Measurements from ENCODE around the gene TSPOAP1.

The TSPOAP1 gene

GRCh38 chr17:58271216-58271931, 57.2 kb downstream of the TSPOAP1 start:
- TF ChIP-seq ZFX (IDR thresholded peaks at IDR 0.05), result no peak
- TF ChIP-seq, protein P1, sequence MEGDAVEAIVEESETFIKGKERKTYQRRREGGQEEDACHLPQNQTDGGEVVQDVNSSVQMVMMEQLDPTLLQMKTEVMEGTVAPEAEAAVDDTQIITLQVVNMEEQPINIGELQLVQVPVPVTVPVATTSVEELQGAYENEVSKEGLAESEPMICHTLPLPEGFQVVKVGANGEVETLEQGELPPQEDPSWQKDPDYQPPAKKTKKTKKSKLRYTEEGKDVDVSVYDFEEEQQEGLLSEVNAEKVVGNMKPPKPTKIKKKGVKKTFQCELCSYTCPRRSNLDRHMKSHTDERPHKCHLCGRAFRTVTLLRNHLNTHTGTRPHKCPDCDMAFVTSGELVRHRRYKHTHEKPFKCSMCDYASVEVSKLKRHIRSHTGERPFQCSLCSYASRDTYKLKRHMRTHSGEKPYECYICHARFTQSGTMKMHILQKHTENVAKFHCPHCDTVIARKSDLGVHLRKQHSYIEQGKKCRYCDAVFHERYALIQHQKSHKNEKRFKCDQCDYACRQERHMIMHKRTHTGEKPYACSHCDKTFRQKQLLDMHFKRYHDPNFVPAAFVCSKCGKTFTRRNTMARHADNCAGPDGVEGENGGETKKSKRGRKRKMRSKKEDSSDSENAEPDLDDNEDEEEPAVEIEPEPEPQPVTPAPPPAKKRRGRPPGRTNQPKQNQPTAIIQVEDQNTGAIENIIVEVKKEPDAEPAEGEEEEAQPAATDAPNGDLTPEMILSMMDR (conservative IDR thresholded peaks at IDR 0.05), result no peak

GRCh38 chr17:58270476-58271215, 57.9 kb downstream of the TSPOAP1 start:
- H3K27ac ChIP-seq, result no peak overlapping the region
- TF ChIP-seq ZFX (IDR thresholded peaks at IDR 0.05), result no peak
- TF ChIP-seq, protein P1 (conservative IDR thresholded peaks at IDR 0.05), result peak; percentile 56

More at GRCh38 chr17:58271216-58271931, 57.2 kb downstream of the TSPOAP1 start:
- H3K27ac ChIP-seq, result no peak overlapping the region

GRCh38 chr17:58269557-58270291, 58.9 kb downstream of the TSPOAP1 start:
- no peak overlapping the region for H3K27ac ChIP-seq
- no peak for TF ChIP-seq ZFX (IDR thresholded peaks at IDR 0.05)
- TF ChIP-seq, protein P1 (conservative IDR thresholded peaks at IDR 0.05), result no peak

- no peak overlapping the region for H3K27ac ChIP-seq
- TF ChIP-seq ZFX (IDR thresholded peaks at IDR 0.05), result no peak
- TF ChIP-seq, protein P1 (conservative IDR thresholded peaks at IDR 0.05), result no peak
Measured at GRCh38 chr17:58268774-58269556, 59.6 kb downstream of the TSPOAP1 start.

DNA sequence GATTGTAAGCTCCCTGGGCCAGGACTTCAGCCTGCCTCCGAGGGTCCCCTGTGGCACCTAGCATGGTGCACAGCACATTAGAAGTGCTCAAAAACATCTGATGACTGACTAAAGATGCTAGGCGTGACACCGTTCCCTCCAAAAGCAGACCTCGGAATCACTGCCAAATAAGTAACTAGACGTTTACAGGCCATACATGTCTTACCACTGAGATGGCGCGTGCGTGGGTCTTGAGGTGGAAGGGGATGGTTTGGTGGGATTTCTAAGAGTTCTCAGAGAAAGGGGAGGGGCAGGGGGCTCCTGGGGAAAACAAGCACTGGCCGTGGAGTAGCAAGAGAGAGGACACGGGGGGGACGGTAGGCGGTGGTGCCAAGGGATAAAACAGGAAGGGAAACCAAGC, 60.3 kb downstream of the TSPOAP1 start:
- no peak overlapping the region for H3K27ac ChIP-seq
- TF ChIP-seq, protein P1 (conservative IDR thresholded peaks at IDR 0.05), result no peak
- no peak for TF ChIP-seq ZFX (IDR thresholded peaks at IDR 0.05)

GRCh38 chr17:58267347-58268324, 61.0 kb downstream of the TSPOAP1 start:
- H3K27ac ChIP-seq, result no peak overlapping the region

More at GRCh38 chr17:58267347-58268324, 61.0 kb downstream of the TSPOAP1 start:
- no peak for TF ChIP-seq ZFX (IDR thresholded peaks at IDR 0.05)
- TF ChIP-seq, protein P1 (conservative IDR thresholded peaks at IDR 0.05), result no peak
